Medulla oblongata (tissue), 1 donor: ENCODE results near the gene MMP13.
"Not testable (repeated sequence)": the region's sequence is repeated elsewhere in the genome, so short reads cannot be mapped to it uniquely, and the experiment has no call there.

ENCODE experiments used
- DNase-seq: peaks from one replicate; pipeline ENCODE4 v3.0.0-alpha.2; 2015; ENCODE audit errors: extremely low spot score

Gene MMP13

GRCh38 chr11:102935514-102935913, 20.0 kb downstream of the MMP13 start:
- no peak for DNase-seq

- no peak for DNase-seq
Observed at GRCh38 chr11:102934735-102935134, 20.8 kb downstream of the MMP13 start.

DNA sequence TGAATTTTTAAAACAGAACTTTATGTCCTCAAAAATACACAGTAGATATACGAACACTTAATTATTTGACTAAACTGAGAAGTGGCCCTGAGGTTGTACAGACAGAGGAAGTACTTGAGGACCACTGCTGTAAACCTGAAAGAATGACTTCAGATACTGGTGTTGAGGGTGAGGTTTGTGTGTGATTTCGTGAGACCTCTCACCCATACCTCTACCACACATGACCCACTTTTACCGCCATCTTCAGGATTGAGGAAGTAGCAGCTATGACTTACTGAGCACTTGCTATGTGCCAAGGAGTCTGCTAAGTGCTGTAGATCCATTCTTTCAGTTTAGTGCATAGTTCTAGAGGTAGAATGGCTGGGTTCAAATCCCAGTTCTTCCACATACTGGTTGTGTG, 21.9 kb downstream of the MMP13 start:
- DNase-seq = no peak

DNA sequence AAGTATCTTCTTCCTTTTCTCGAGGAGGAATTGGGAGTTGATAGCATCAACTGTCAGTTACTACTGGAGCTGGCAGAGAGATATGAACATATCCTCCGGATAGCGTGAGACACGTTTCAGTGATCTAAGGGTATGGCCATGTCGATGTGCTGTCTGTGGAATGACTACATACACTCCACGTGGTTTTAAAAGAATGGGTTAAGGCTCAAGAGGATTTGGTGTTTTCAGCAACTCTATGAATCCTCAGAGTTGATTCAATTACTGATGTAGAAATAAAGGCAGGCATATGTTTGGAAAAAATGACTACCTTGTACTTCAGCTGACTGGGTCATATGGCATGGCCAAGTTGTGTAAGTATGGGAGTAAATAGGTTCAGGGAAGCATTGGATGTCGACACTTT, 22.9 kb downstream of the MMP13 start:
- DNase-seq = no peak

DNA sequence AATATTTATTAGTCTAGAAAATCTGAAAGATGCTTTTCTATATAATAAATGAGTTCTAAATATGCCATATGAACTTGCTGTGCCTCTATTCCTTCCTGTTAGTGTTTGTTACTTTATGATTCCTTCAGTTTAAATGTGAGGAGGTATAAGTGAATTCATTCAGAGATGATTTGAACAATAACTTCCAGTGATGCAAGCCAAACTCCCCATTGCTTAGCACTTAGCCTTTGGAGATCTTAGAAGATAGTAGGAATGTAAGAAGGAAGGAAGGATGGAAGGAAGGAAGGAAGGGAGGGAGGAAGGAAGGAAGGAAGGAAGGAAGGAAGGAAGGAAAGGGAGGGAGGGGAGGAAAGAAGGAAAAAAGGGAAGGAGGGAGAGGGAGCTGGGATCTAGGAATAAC, 25.1 kb downstream of the MMP13 start:
- no peak for DNase-seq

DNA sequence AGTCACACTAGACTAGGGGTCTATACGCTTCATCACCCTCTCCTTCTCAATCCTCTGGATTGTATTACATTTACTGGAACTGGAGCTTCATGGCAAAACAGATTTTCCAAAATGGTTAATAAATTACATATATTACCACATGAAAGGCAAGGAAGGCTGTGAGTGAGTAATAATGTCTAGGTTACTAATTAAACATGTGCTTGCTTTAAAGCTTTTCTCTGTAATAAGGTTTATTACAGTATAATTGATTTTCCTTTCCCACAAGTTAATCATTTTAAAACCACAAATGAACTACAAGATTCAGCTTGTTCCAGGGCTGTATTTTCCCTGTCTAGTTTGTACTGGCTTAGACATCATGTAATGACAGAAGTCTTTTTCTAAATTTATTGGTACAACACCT, 25.6 kb downstream of the MMP13 start:
- DNase-seq = no peak

- DNase-seq = no peak
Observed at GRCh38 chr11:102929166-102929565, 26.4 kb downstream of the MMP13 start.

GRCh38 chr11:102928247-102928646, 27.3 kb downstream of the MMP13 start:
- DNase-seq = no peak

GRCh38 chr11:102927624-102927990, 27.9 kb downstream of the MMP13 start:
- no peak for DNase-seq

- DNase-seq = no peak
Observed at GRCh38 chr11:102926961-102927623, 28.4 kb downstream of the MMP13 start.

DNA sequence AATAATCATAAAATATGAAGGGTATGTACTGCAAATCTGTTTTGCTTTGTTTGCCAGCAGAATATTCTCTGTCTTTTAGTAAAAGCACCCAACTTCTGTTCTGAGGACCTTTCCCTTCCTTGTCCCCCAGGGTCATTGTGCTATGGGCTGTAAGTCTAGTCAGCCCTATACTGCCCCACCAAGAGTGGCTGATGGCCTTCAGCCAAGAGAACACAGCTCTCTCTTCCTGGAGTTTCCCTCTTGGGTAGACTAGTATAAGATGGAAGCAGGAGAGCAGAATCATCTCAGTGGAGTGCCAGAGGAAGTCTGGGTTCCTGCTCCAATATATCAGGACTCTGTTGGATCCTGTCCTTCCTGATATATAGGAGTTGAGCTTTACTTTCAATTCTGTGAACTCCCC, 29.0 kb downstream of the MMP13 start:
- DNase-seq = no peak

DNA sequence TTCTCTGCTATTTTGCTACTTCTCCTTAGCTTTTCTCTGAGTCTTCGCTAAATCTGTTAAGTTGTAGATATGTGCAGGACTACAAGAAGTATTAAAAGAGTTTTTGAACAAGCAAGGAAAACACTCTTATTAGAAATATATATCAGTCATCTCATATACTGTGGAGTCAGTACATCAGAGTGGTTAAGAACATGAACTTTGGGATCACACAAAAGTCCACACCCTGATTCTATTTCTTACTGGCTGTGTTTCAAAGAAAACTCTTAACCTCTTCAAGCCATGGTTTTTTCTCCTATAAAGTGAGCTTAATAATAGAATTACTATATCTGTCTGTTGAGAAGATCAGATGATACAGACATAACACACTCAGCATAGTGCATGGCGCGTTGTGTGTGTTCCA, 29.5 kb downstream of the MMP13 start:
- no peak for DNase-seq

DNA sequence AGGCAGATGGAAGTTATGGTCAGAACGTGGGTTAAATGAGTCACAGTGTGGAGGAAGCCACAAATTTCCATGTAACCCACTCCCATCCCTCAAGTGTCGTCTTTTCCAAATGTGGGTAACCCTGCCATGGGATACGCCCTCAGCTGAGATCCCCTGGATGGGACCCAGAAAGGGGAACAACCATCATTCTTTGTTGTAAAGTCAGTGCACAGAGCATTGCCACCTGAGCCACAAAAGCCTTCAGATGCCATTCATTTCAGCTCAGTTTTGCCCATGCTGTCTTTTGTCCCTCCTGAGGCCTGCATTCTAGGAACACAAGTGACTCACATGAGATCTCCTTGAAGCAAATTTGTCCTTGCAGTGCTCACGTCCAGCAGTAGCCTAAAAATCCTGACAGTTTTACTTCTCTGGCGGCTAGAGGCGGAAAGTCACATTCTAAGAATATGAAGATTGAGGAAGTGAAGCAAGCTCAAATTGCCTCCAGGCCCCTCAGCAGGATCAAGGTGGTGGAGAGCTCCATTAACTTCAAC, 30.6 kb downstream of the MMP13 start:
- DNase-seq = peak; percentile 14

DNA sequence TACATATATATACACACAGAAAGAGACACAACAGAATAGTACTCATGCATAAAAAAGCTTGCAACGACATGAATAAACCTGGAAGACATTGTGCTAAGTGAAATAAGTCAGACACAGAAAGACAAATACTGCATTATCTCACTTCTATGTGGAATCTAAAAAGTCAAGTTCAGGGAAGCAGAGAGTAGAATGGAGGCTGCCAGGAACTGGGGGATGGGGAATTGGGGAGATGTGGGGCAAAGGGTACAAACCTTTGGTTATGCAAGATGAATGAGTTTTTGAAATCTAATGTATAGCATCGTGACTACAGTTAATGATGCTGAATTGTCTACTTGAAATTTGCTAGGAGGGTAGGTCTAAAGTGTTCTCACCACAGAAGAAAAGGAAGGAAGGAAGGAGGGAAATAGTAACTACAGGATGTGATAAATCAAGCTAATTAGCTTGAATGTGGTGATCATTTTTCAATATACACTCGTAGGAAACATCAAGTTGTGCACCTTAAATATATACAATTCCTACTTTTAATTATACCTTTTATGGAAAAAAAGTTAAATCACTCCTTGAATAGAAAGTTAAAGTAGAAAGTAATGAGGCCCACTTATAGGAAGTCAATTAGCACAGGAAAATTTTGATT, 33.8 kb downstream of the MMP13 start:
- DNase-seq = no peak

GRCh38 chr11:102920118-102920684, 35.3 kb downstream of the MMP13 start:
- DNase-seq = peak; percentile 27

GRCh38 chr11:102915044-102915375, 40.5 kb downstream of the MMP13 start:
- DNase-seq = no peak

DNA sequence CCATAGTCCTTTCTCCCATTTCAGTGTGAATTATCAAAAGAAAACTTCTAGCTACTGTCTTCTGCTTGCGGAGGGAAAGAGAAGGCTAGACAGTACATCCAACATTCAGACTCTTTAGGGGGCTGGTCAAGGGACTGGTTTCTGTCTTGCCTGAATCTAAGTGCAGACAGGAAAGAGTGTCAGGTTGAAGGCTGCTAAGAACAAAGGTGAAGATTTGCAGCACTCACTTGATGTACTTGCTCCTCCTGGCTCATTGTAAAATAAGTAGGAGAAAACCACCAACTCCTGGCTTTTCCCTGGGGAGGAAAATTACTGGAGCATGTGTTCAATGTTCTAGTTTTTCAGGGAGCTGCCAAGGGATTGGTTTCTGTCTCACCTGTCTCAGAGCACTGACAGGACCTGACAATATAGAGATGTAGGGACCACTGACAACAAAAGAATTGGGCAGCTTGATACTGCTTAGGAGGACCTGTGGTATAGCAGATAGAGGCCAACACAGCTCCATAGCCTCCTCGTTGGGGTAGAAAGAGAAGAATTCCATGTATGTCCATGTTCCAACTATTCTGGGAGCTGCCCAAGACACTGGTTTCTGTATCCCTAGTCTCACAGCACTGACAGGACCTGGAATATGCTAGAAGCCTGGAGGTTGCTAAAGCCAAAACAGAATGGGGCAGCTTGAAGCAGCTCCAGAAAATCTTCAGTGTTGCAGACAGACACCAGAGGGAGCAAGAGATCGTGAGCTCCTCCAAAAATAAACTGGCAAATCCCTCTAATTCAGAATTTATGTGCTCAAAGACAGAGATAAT, 41.1 kb downstream of the MMP13 start:
- peak; percentile 37 for DNase-seq

GRCh38 chr11:102912482-102912830, 43.1 kb downstream of the MMP13 start:
- no peak for DNase-seq

GRCh38 chr11:102911758-102912481, 43.6 kb downstream of the MMP13 start:
- no peak for DNase-seq

GRCh38 chr11:102905848-102906247, 49.7 kb downstream of the MMP13 start:
- DNase-seq = not testable (repeated sequence)

DNA sequence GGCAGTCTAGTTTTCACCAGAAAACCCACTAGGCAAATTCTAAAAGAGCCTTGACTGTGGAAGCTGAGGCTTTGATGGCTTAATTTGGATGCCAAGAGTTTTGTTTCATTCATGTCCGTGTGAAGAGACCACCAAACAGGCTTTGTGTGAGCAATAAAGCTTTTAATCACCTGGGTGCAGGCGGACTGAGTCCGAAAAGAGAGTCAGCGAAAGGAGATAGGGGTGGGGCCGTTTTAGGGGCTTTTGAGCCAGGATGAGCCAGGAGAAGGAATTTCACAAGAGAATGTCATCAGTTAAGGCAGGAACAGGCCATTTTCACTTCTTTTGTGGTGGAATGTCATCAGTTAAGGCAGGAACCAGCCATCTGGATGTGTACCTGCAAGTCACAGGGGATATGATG, 51.6 kb downstream of the MMP13 start:
- not testable (repeated sequence) for DNase-seq

DNA sequence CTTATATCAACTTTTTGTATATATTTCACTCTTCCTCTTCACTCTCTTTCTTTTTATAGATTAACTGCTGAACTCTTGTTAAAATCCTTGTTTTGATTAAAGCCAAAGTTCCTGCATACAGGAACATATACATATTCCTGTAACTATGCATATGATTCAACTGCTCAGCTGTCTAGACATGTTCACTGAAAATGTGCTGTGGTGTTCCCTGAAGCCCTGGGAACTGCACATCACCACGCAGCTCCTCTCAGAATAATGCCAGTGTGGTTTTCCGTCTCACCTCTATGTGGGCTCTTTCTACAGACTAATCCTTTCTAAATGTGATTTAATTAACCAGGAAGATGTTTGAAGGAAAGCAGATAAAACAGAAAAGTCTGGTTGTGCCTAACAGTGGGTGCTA, 55.2 kb downstream of the MMP13 start:
- no peak for DNase-seq
